ENCODE measurements around the gene ZNF683.
A peak's percentile ranks its signal among the peaks of the same experiment; 100 is the strongest.
"Not testable (repeated sequence)": the region's sequence is repeated elsewhere in the genome, so short reads cannot be mapped to it uniquely, and the experiment has no call there.

The ZNF683 gene

GRCh38 chr1:26372611-26373010, at the start of gene ZNF683:
Gene ZNF683, minus strand, starts transcription at chr1:26372750. Its CDS starts 4,179 bp downstream, at chr1:26368571.
- not testable (repeated sequence) for DNase-seq (ENCODE audit: low spot score); H3K27me3 Mint-ChIP-seq (ENCODE audit: low read depth)
- Mint-ChIP-seq H3K36me3 (ENCODE audit: low read depth) (peaks cover 13% of the 10 kb centered on the region), H3K4me3 (peak within 1 kb of the TSS; percentile 71), H3K9me3 (peaks cover 12% of the 10 kb centered on the region), H3K4me1 (ENCODE audit: low read depth) (peaks cover 64% of the 10 kb centered on the region), H3K27ac (peak within 1 kb of the TSS; percentile 94)

- H3K36me3 Mint-ChIP-seq (ENCODE audit: low read depth), result no peaks in the 10 kb centered on the region
- H3K4me1 Mint-ChIP-seq (ENCODE audit: low read depth), result peaks cover 2% of the 10 kb centered on the region
- H3K4me3 Mint-ChIP-seq, result no peak overlapping the region
- H3K27ac Mint-ChIP-seq, result no peak overlapping the region
- no peak for DNase-seq (ENCODE audit: low spot score)
- peaks cover 36% of the 10 kb centered on the region for H3K27me3 Mint-ChIP-seq (ENCODE audit: low read depth)
- no peaks in the 10 kb centered on the region for H3K9me3 Mint-ChIP-seq
These were observed 46.9 kb upstream of the ZNF683 start for GRCh38 chr1:26419494-26419893.

- no peak overlapping the region for H3K4me3 Mint-ChIP-seq
These were observed 46.4 kb upstream of the ZNF683 start for GRCh38 chr1:26418865-26419349.

GRCh38 chr1:26417111-26417759, 44.7 kb upstream of the ZNF683 start:
- Mint-ChIP-seq H3K36me3 (ENCODE audit: low read depth) (no peaks in the 10 kb centered on the region), H3K27me3 (ENCODE audit: low read depth) (peaks cover 53% of the 10 kb centered on the region), H3K9me3 (no peaks in the 10 kb centered on the region), H3K27ac (no peak overlapping the region), H3K4me3 (no peak overlapping the region), H3K4me1 (ENCODE audit: low read depth) (peaks cover 2% of the 10 kb centered on the region)
- DNase-seq (ENCODE audit: low spot score), result peak; percentile 69

More at GRCh38 chr1:26418865-26419349, 46.4 kb upstream of the ZNF683 start:
- H3K27ac Mint-ChIP-seq, result no peak overlapping the region
- no peaks in the 10 kb centered on the region for H3K36me3 Mint-ChIP-seq (ENCODE audit: low read depth)
- H3K9me3 Mint-ChIP-seq, result no peaks in the 10 kb centered on the region
- DNase-seq (ENCODE audit: low spot score), result no peak
- peaks cover 41% of the 10 kb centered on the region for H3K27me3 Mint-ChIP-seq (ENCODE audit: low read depth)
- H3K4me1 Mint-ChIP-seq (ENCODE audit: low read depth), result peaks cover 2% of the 10 kb centered on the region

- H3K27ac Mint-ChIP-seq, result no peak overlapping the region
- peaks cover 15% of the 10 kb centered on the region for H3K4me1 Mint-ChIP-seq (ENCODE audit: low read depth)
- H3K4me3 Mint-ChIP-seq, result no peak overlapping the region
- no peaks in the 10 kb centered on the region for H3K36me3 Mint-ChIP-seq (ENCODE audit: low read depth)
- DNase-seq (ENCODE audit: low spot score), result no peak
- no peaks in the 10 kb centered on the region for H3K9me3 Mint-ChIP-seq
- peaks cover 76% of the 10 kb centered on the region for H3K27me3 Mint-ChIP-seq (ENCODE audit: low read depth)
These were observed 40.5 kb upstream of the ZNF683 start for GRCh38 chr1:26413031-26413430.

GRCh38 chr1:26412180-26412840, 39.8 kb upstream of the ZNF683 start:
- Mint-ChIP-seq H3K27ac (no peak overlapping the region), H3K9me3 (no peaks in the 10 kb centered on the region), H3K4me3 (no peak overlapping the region), H3K4me1 (ENCODE audit: low read depth) (peaks cover 15% of the 10 kb centered on the region), H3K36me3 (ENCODE audit: low read depth) (no peaks in the 10 kb centered on the region), H3K27me3 (ENCODE audit: low read depth) (peaks cover 77% of the 10 kb centered on the region)
- DNase-seq (ENCODE audit: low spot score), result no peak

GRCh38 chr1:26411624-26412074, 39.1 kb upstream of the ZNF683 start:
- no peak for DNase-seq (ENCODE audit: low spot score)
- Mint-ChIP-seq H3K9me3 (no peaks in the 10 kb centered on the region), H3K4me1 (ENCODE audit: low read depth) (peaks cover 14% of the 10 kb centered on the region), H3K36me3 (ENCODE audit: low read depth) (no peaks in the 10 kb centered on the region), H3K27ac (no peak overlapping the region), H3K4me3 (no peak overlapping the region), H3K27me3 (ENCODE audit: low read depth) (peaks cover 74% of the 10 kb centered on the region)

GRCh38 chr1:26410706-26411623, 38.4 kb upstream of the ZNF683 start, which contains the start of gene LIN28A:
Gene LIN28A, plus strand, starts transcription at chr1:26410817. Its CDS starts 75 bp downstream, at chr1:26410892.
- H3K9me3 Mint-ChIP-seq, result no peaks in the 10 kb centered on the region
- peaks cover 72% of the 10 kb centered on the region for H3K27me3 Mint-ChIP-seq (ENCODE audit: low read depth)
- no peaks in the 10 kb centered on the region for H3K36me3 Mint-ChIP-seq (ENCODE audit: low read depth)
- H3K4me1 Mint-ChIP-seq (ENCODE audit: low read depth), result peaks cover 14% of the 10 kb centered on the region
- H3K27ac Mint-ChIP-seq, result no peak within 1 kb of the TSS
- H3K4me3 Mint-ChIP-seq, result no peak within 1 kb of the TSS
- no peak for DNase-seq (ENCODE audit: low spot score)

- Mint-ChIP-seq H3K27ac (no peak overlapping the region), H3K9me3 (no peaks in the 10 kb centered on the region), H3K36me3 (ENCODE audit: low read depth) (no peaks in the 10 kb centered on the region), H3K4me3 (peak overlapping the region; percentile 66), H3K27me3 (ENCODE audit: low read depth) (peaks cover 60% of the 10 kb centered on the region), H3K4me1 (ENCODE audit: low read depth) (peaks cover 14% of the 10 kb centered on the region)
- no peak for DNase-seq (ENCODE audit: low spot score)
These were observed 36.7 kb upstream of the ZNF683 start for GRCh38 chr1:26409191-26409807.

GRCh38 chr1:26408604-26409003, 36.1 kb upstream of the ZNF683 start:
- Mint-ChIP-seq H3K4me3 (peak overlapping the region; percentile 66), H3K36me3 (ENCODE audit: low read depth) (no peaks in the 10 kb centered on the region), H3K27ac (no peak overlapping the region), H3K27me3 (ENCODE audit: low read depth) (peaks cover 61% of the 10 kb centered on the region), H3K9me3 (no peaks in the 10 kb centered on the region), H3K4me1 (ENCODE audit: low read depth) (peaks cover 14% of the 10 kb centered on the region)
- DNase-seq (ENCODE audit: low spot score), result peak; percentile 61

GRCh38 chr1:26405281-26405915, 32.8 kb upstream of the ZNF683 start:
- Mint-ChIP-seq H3K4me3 (no peak overlapping the region), H3K36me3 (ENCODE audit: low read depth) (no peaks in the 10 kb centered on the region), H3K27me3 (ENCODE audit: low read depth) (peaks cover 42% of the 10 kb centered on the region), H3K27ac (no peak overlapping the region), H3K4me1 (ENCODE audit: low read depth) (peaks cover 14% of the 10 kb centered on the region), H3K9me3 (no peaks in the 10 kb centered on the region)
- DNase-seq (ENCODE audit: low spot score), result no peak

GRCh38 chr1:26404641-26405040, 32.1 kb upstream of the ZNF683 start:
- DNase-seq (ENCODE audit: low spot score), result no peak
- Mint-ChIP-seq H3K36me3 (ENCODE audit: low read depth) (no peaks in the 10 kb centered on the region), H3K27me3 (ENCODE audit: low read depth) (peaks cover 36% of the 10 kb centered on the region), H3K27ac (no peak overlapping the region), H3K4me3 (no peak overlapping the region), H3K9me3 (no peaks in the 10 kb centered on the region), H3K4me1 (ENCODE audit: low read depth) (peaks cover 11% of the 10 kb centered on the region)

GRCh38 chr1:26403656-26404055, 31.1 kb upstream of the ZNF683 start:
- Mint-ChIP-seq H3K36me3 (ENCODE audit: low read depth) (no peaks in the 10 kb centered on the region), H3K27ac (no peak overlapping the region), H3K9me3 (no peaks in the 10 kb centered on the region), H3K4me3 (no peak overlapping the region), H3K27me3 (ENCODE audit: low read depth) (peaks cover 26% of the 10 kb centered on the region), H3K4me1 (ENCODE audit: low read depth) (peaks cover 3% of the 10 kb centered on the region)
- no peak for DNase-seq (ENCODE audit: low spot score)
